HepG2 (cell line): ENCODE measurements around the gene MEGF6. TPM values are rescaled to one million over a fixed set of nuclear protein-coding genes. Genes with fewer than 3 reads are reported as not detected.

Source experiments
- BRD4 ChIP-seq: sonication (generic); formaldehyde crosslinking; IDR thresholded peaks from 2 replicates; pipeline ENCODE4 v1.4.0; 2020; ENCODE audit warnings: missing genetic modification reagents
- MBNL3 ChIP-seq: fragments of 250-450 bp; sonication (Bioruptor Pico); conservative IDR thresholded peaks from 2 replicates; pipeline ENCODE4 v1.8.0; 2022; ENCODE audit warnings: mild to moderate bottlenecking, inconsistent platforms
- RAD21 ChIP-seq: fragments of 450-650 bp; formaldehyde crosslinking; IDR thresholded peaks from 2 replicates; pipeline ENCODE4 v1.5.0; 2020; ENCODE audit warnings: mild to moderate bottlenecking
- RFXAP ChIP-seq: sonication (generic); formaldehyde crosslinking; IDR thresholded peaks from 2 replicates; pipeline ENCODE4 v1.4.0; 2020; ENCODE audit warnings: missing genetic modification reagents, borderline replicate concordance
- TBX3 ChIP-seq: fragments of 450-650 bp; IDR thresholded peaks from 2 replicates; pipeline ENCODE4 v1.6.1; 2017; ENCODE audit warnings: antibody characterized with exemption, mild to moderate bottlenecking, inconsistent platforms, borderline replicate concordance
- YY1 ChIP-seq: IDR thresholded peaks from 2 replicates; pipeline ENCODE4 v1.6.1; 2011; ENCODE audit warnings: low read length, low read depth, moderate library complexity, mild to moderate bottlenecking; ENCODE audit not compliant: insufficient read depth, insufficient replicate concordance
- ZFAT ChIP-seq: sonication (generic); formaldehyde crosslinking; conservative IDR thresholded peaks from 2 replicates; pipeline ENCODE4 v1.8.1; 2023; ENCODE audit warnings: missing genetic modification reagents, inconsistent platforms
- ZIK1 ChIP-seq: sonication (generic); formaldehyde crosslinking; IDR thresholded peaks from 2 replicates; pipeline ENCODE4 v1.5.0; 2020; ENCODE audit warnings: mild to moderate bottlenecking, low read depth, missing genetic modification reagents, borderline replicate concordance
- ZNF33A ChIP-seq: sonication (generic); formaldehyde crosslinking; IDR thresholded peaks from 2 replicates; pipeline ENCODE4 v1.5.1; 2020; ENCODE audit warnings: missing genetic modification reagents, mild to moderate bottlenecking, moderate library complexity, borderline replicate concordance
- ZNF558 ChIP-seq: sonication (generic); formaldehyde crosslinking; IDR thresholded peaks from 2 replicates; pipeline ENCODE4 v1.9.0; 2022; ENCODE audit warnings: mild to moderate bottlenecking, missing genetic modification reagents, borderline replicate concordance
- polyA plus RNA-seq, 8 experiments: library from polyadenylated mRNA; depleted of rRNA in 3 of 8; stranded (reverse) in 7 of 8; unstranded in 1 of 8; fragments of >200 nt; fragmentation: Illumina TruSeq in 4 of 8; extraction: Trizol in 4 of 8; gene quantifications; 2 replicates each; pipeline versions ENCODE4 v1.2.1 to v1.2.3, GENCODE V29; 2011 to 2016; ENCODE audit warnings: low read depth in 4 of 8, missing spikeins in 1 of 8, mixed read lengths in 1 of 8; ENCODE audit not compliant: insufficient read depth in 1 of 8
- total RNA-seq, 5 experiments: library from RNA; depleted of rRNA; stranded (reverse); fragments of >200 nt; fragmentation: Illumina TruSeq; extraction: Trizol; gene quantifications; 2 replicates each; pipeline ENCODE4 v1.2.3, GENCODE V29; 2016; ENCODE audit warnings: low read depth in 1 of 5
- TF ChIP-seq, protein P1 (sequence below), 2 experiments: sonication (generic) in 1 of 2; formaldehyde crosslinking in 1 of 2; IDR thresholded peaks; 2 replicates each; pipeline versions ENCODE4 v1.5.1 to v1.6.1; 2011 to 2020; ENCODE audit warnings: borderline replicate concordance in 1 of 2, low read depth in 1 of 2, low read length in 1 of 2, mild to moderate bottlenecking in 1 of 2, missing genetic modification reagents in 1 of 2, moderate library complexity in 1 of 2
- TF ChIP-seq, protein P2 (sequence below): sonication (generic); formaldehyde crosslinking; IDR thresholded peaks from 2 replicates; pipeline ENCODE4 v1.5.0; 2020; ENCODE audit warnings: missing genetic modification reagents
- TF ChIP-seq, protein P3 (sequence below): sonication (generic); formaldehyde crosslinking; IDR thresholded peaks from 2 replicates; pipeline ENCODE4 v1.5.0; 2020; ENCODE audit warnings: missing genetic modification reagents
- TF ChIP-seq, protein P4 (sequence below): sonication (generic); formaldehyde crosslinking; IDR thresholded peaks from 2 replicates; pipeline ENCODE4 v1.5.0; 2020; ENCODE audit warnings: mild to moderate bottlenecking, missing genetic modification reagents, borderline replicate concordance
- TF ChIP-seq, protein P5 (sequence below): sonication (generic); formaldehyde crosslinking; IDR thresholded peaks from 2 replicates; pipeline ENCODE4 v1.5.1; 2020; ENCODE audit warnings: missing genetic modification reagents, mild to moderate bottlenecking, borderline replicate concordance

MEGF6 gene
- total and polyA plus RNA-seq, 2 of the 13 experiments (the other 11 are each of a cell fraction or from before 2014, with no cell fraction given): 1.9 TPM

DNA sequence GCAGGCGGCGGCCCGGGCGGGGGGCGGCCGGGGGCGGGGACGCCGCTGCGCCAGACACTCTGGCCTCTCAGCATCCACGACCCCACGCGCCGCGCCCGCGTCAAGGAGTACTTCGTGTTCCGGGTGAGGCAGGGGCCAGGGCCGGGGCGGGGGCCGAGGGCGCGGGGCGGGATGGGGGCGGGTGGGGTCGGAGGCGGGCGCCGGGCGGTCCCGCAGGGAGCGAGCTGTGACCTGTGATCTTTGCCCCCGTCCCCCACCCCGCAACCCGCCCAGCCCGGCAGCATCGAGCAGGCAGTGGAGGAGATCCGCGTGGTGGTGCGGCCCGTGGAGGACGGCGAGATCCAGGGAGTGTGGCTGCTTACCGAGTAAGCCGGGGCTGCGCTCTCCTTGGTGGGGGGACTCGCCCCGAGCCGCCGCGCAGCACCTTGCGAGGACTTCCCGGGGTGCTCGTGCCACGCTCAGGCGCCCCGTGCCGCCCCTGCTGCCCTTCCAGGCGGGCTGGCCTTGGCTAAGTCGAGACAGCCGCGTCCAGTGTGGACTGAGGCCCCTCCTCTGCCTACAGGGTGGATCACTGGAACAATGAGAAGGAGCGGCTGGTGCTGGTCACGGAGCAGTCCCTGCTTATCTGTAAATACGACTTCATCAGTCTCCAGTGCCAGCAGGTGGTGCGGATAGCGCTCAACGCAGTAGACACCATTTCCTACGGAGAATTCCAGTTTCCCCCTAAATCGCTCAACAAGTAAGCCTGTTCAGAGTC lies 14.0 kb upstream of the MEGF6 start (continued):
- TF ChIP-seq ZNF33A (CRISPR knock-in tag) (no peak), MBNL3 (no peak), TBX3 (no peak), BRD4 (no peak), ZIK1 (CRISPR knock-in tag) (peak; percentile 49; the same call in 1 of the 2 replicates), ZFAT (CRISPR knock-in tag) (no peak), ZNF558 (CRISPR knock-in tag) (no peak), RAD21 (CRISPR knock-in tag) (no peak), RFXAP (CRISPR knock-in tag) (no peak), YY1 (no peak)
- TF ChIP-seq, protein P1, sequence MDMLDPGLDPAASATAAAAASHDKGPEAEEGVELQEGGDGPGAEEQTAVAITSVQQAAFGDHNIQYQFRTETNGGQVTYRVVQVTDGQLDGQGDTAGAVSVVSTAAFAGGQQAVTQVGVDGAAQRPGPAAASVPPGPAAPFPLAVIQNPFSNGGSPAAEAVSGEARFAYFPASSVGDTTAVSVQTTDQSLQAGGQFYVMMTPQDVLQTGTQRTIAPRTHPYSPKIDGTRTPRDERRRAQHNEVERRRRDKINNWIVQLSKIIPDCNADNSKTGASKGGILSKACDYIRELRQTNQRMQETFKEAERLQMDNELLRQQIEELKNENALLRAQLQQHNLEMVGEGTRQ (IDR thresholded peaks at IDR 0.05; ENCODE audit: low read depth, low read length): no peak
- TF ChIP-seq, protein P1 (CRISPR knock-in tag; IDR thresholded peaks at IDR 0.05; ENCODE audit: borderline replicate concordance): no peak
- TF ChIP-seq, protein P2, sequence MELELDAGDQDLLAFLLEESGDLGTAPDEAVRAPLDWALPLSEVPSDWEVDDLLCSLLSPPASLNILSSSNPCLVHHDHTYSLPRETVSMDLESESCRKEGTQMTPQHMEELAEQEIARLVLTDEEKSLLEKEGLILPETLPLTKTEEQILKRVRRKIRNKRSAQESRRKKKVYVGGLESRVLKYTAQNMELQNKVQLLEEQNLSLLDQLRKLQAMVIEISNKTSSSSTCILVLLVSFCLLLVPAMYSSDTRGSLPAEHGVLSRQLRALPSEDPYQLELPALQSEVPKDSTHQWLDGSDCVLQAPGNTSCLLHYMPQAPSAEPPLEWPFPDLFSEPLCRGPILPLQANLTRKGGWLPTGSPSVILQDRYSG: no peak
- TF ChIP-seq, protein P3, sequence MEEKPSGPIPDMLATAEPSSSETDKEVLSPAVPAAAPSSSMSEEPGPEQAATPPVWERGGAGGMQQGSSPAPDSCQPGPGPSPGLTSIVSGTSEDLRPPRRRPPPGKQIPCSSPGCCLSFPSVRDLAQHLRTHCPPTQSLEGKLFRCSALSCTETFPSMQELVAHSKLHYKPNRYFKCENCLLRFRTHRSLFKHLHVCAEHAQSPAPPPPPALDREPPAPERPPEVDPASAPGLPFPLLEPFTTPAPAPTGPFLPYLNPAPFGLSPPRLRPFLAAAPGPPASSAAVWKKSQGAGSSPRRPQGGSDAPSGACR (CRISPR knock-in tag): 0 out of 2 replicates have a peak, but pooled peaks have one; percentile 41
- TF ChIP-seq, protein P4, sequence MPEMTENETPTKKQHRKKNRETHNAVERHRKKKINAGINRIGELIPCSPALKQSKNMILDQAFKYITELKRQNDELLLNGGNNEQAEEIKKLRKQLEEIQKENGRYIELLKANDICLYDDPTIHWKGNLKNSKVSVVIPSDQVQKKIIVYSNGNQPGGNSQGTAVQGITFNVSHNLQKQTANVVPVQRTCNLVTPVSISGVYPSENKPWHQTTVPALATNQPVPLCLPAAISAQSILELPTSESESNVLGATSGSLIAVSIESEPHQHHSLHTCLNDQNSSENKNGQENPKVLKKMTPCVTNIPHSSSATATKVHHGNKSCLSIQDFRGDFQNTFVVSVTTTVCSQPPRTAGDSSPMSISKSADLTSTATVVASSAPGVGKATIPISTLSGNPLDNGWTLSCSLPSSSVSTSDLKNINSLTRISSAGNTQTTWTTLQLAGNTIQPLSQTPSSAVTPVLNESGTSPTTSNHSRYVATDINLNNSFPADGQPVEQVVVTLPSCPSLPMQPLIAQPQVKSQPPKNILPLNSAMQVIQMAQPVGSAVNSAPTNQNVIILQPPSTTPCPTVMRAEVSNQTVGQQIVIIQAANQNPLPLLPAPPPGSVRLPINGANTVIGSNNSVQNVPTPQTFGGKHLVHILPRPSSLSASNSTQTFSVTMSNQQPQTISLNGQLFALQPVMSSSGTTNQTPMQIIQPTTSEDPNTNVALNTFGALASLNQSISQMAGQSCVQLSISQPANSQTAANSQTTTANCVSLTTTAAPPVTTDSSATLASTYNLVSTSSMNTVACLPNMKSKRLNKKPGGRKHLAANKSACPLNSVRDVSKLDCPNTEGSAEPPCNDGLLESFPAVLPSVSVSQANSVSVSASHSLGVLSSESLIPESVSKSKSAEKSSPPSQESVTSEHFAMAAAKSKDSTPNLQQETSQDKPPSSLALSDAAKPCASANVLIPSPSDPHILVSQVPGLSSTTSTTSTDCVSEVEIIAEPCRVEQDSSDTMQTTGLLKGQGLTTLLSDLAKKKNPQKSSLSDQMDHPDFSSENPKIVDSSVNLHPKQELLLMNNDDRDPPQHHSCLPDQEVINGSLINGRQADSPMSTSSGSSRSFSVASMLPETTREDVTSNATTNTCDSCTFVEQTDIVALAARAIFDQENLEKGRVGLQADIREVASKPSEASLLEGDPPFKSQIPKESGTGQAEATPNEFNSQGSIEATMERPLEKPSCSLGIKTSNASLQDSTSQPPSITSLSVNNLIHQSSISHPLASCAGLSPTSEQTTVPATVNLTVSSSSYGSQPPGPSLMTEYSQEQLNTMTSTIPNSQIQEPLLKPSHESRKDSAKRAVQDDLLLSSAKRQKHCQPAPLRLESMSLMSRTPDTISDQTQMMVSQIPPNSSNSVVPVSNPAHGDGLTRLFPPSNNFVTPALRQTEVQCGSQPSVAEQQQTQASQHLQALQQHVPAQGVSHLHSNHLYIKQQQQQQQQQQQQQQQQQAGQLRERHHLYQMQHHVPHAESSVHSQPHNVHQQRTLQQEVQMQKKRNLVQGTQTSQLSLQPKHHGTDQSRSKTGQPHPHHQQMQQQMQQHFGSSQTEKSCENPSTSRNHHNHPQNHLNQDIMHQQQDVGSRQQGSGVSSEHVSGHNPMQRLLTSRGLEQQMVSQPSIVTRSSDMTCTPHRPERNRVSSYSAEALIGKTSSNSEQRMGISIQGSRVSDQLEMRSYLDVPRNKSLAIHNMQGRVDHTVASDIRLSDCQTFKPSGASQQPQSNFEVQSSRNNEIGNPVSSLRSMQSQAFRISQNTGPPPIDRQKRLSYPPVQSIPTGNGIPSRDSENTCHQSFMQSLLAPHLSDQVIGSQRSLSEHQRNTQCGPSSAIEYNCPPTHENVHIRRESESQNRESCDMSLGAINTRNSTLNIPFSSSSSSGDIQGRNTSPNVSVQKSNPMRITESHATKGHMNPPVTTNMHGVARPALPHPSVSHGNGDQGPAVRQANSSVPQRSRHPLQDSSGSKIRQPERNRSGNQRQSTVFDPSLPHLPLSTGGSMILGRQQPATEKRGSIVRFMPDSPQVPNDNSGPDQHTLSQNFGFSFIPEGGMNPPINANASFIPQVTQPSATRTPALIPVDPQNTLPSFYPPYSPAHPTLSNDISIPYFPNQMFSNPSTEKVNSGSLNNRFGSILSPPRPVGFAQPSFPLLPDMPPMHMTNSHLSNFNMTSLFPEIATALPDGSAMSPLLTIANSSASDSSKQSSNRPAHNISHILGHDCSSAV (CRISPR knock-in tag): 0 out of 2 replicates have a peak, but pooled peaks have one; percentile 19
- TF ChIP-seq, protein P5, sequence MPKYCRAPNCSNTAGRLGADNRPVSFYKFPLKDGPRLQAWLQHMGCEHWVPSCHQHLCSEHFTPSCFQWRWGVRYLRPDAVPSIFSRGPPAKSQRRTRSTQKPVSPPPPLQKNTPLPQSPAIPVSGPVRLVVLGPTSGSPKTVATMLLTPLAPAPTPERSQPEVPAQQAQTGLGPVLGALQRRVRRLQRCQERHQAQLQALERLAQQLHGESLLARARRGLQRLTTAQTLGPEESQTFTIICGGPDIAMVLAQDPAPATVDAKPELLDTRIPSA (CRISPR knock-in tag): no peak
